OCI-M2 (cell line): Measurements from ENCODE around the gene RAI1.
"Not testable (repeated sequence)": the region's sequence is repeated elsewhere in the genome, so short reads cannot be mapped to it uniquely, and the experiment has no call there.

Experiments used
- DNase-seq: peaks from one replicate; lab custom pipeline; 2025; ENCODE audit not compliant: unreplicated experiment; lab: John Stamatoyannopoulos, UW

RAI1 gene

GRCh38 chr17:17680477-17681186 lies 626 bp upstream of the RAI1 start:
- DNase-seq: no peak

GRCh38 chr17:17681744-17682292 lies 560 bp downstream of the RAI1 start:
- DNase-seq: no peak

GRCh38 chr17:17682293-17682736 lies 1.1 kb downstream of the RAI1 start:
- DNase-seq: no peak

- no peak for DNase-seq
Measured at GRCh38 chr17:17682737-17683680, 1.8 kb downstream of the RAI1 start.

GRCh38 chr17:17683710-17684365 lies 2.6 kb downstream of the RAI1 start:
- DNase-seq: no peak

- DNase-seq: no peak
Measured at GRCh38 chr17:17684906-17685774, 3.9 kb downstream of the RAI1 start.

- no peak for DNase-seq
Measured at GRCh38 chr17:17685775-17686291, 4.6 kb downstream of the RAI1 start.

- no peak for DNase-seq
Measured at GRCh38 chr17:17689312-17689711, 8.1 kb downstream of the RAI1 start.

- not testable (repeated sequence) for DNase-seq
Measured at GRCh38 chr17:17690233-17690632, 9.0 kb downstream of the RAI1 start.

- no peak for DNase-seq
Measured at GRCh38 chr17:17691468-17692263, 10.4 kb downstream of the RAI1 start.

- no peak for DNase-seq
Measured at GRCh38 chr17:17692353-17693252, 11.3 kb downstream of the RAI1 start.

GRCh38 chr17:17693253-17694168 lies 12.3 kb downstream of the RAI1 start:
- no peak for DNase-seq

- no peak for DNase-seq
Measured at GRCh38 chr17:17694169-17695081, 13.2 kb downstream of the RAI1 start.

- no peak for DNase-seq
Measured at GRCh38 chr17:17696085-17696484, 14.8 kb downstream of the RAI1 start.

- no peak for DNase-seq
Measured at GRCh38 chr17:17696882-17697633, 15.8 kb downstream of the RAI1 start.
